ENCODE measurements around the gene ZDHHC8. TPM values are rescaled to one million over a fixed set of nuclear protein-coding genes. Genes with fewer than 3 reads are reported as not detected.

The ZDHHC8 gene
- total RNA-seq, 1 experiment from 2014 or later: 51.7 TPM

- Histone ChIP-seq H3K4ac (ENCODE audit: low read depth, low read length) (no peak overlapping the region), H3K14ac (ENCODE audit: insufficient read depth, low read length) (no peak overlapping the region), H2AFZ (ENCODE audit: low read length) (no peak overlapping the region), H4K8ac (replicated peaks; ENCODE audit: insufficient read length, low read depth, low read length) (no peak overlapping the region), H3K79me2 (ENCODE audit: insufficient read depth, low read length) (no peaks in the 10 kb centered on the region), H3K27ac (ENCODE audit: insufficient read length, low read depth, low read length) (no peak overlapping the region), H3K79me1 (ENCODE audit: insufficient read depth, low read depth, low read length, poor library complexity, severe bottlenecking) (no peaks in the 10 kb centered on the region), H3K18ac (ENCODE audit: insufficient read length, low read depth, low read length) (no peak overlapping the region), H2BK5ac (ENCODE audit: insufficient read length, low read length) (no peak overlapping the region), H3K27me3 (ENCODE audit: insufficient read depth, low read length) (no peaks in the 10 kb centered on the region), H3K23me2 (ENCODE audit: insufficient read length, low read depth, low read length, poor library complexity, severe bottlenecking) (no peaks in the 10 kb centered on the region), H3K23ac (ENCODE audit: insufficient read length, low read depth, low read length) (no peak overlapping the region), H3K9me3 (ENCODE audit: control insufficient read depth, low read depth, low read length) (no peaks in the 10 kb centered on the region), H3K4me2 (ENCODE audit: insufficient read depth, insufficient read length, low read length) (no peak overlapping the region), H3K56ac (ENCODE audit: insufficient read length, low read depth, low read length) (no peak overlapping the region), H2AK5ac (ENCODE audit: insufficient read length, low read length) (no peak overlapping the region), H2BK120ac (ENCODE audit: low read depth, low read length, poor library complexity, severe bottlenecking) (no peak overlapping the region), H4K20me1 (ENCODE audit: control insufficient read depth, insufficient read depth, insufficient read length) (no peaks in the 10 kb centered on the region), H3K9ac (ENCODE audit: extremely low read depth, insufficient read length, low read length) (no peak overlapping the region), H2BK15ac (ENCODE audit: low read depth, low read length) (no peak overlapping the region), H2BK20ac (ENCODE audit: low read depth, low read length, poor library complexity, severe bottlenecking) (no peak overlapping the region), H4K5ac (ENCODE audit: insufficient read length, low read depth, low read length) (no peak overlapping the region), H2BK12ac (ENCODE audit: insufficient read length, low read depth, low read length) (no peak overlapping the region), H4K91ac (ENCODE audit: insufficient read length, low read depth, low read length) (no peak overlapping the region), H3K4me1 (ENCODE audit: insufficient read depth, low read length) (no peaks in the 10 kb centered on the region), H3T11ph (ENCODE audit: low read length) (no peak overlapping the region)
- DNase-seq: no peak
- H3K27ac Mint-ChIP-seq: no peak overlapping the region
- H3K9me3 Mint-ChIP-seq: peaks cover 6 to 17% of the 10 kb centered on the region in 2 experiments; a peak in 4 of 5 replicates
- no peaks in the 10 kb centered on the region for H3K4me1 Mint-ChIP-seq
- H3K4me3 Mint-ChIP-seq: no peak overlapping the region
- peaks cover 0 to 7% (median 0%) of the 10 kb centered on the region in 3 experiments; a peak in 2 of 7 replicates for H3K36me3 Mint-ChIP-seq (ENCODE audit: insufficient read depth in 1 of 3, low read depth in 3 of 3)
- TF ChIP-seq CTCF (conservative IDR thresholded peaks at IDR 0.05): no peak
- WGBS (ENCODE audit: extremely low coverage, insufficient read length, low lambda C conversion rate): no CpG with 5 or more reads among the region's 7 CpGs
- no peaks in the 10 kb centered on the region for H3K27me3 Mint-ChIP-seq (ENCODE audit: low read depth)
Measured at GRCh38 chr22:20165913-20166312, 34.3 kb downstream of the ZDHHC8 start.
